ENCODE results near the gene MORN1. TPM values are rescaled to one million over a fixed set of nuclear protein-coding genes. Genes with fewer than 3 reads are reported as not detected.

MORN1 gene
- total and polyA plus RNA-seq, 2 experiments from 2014 or later = 4.8 to 11.1 TPM

DNA sequence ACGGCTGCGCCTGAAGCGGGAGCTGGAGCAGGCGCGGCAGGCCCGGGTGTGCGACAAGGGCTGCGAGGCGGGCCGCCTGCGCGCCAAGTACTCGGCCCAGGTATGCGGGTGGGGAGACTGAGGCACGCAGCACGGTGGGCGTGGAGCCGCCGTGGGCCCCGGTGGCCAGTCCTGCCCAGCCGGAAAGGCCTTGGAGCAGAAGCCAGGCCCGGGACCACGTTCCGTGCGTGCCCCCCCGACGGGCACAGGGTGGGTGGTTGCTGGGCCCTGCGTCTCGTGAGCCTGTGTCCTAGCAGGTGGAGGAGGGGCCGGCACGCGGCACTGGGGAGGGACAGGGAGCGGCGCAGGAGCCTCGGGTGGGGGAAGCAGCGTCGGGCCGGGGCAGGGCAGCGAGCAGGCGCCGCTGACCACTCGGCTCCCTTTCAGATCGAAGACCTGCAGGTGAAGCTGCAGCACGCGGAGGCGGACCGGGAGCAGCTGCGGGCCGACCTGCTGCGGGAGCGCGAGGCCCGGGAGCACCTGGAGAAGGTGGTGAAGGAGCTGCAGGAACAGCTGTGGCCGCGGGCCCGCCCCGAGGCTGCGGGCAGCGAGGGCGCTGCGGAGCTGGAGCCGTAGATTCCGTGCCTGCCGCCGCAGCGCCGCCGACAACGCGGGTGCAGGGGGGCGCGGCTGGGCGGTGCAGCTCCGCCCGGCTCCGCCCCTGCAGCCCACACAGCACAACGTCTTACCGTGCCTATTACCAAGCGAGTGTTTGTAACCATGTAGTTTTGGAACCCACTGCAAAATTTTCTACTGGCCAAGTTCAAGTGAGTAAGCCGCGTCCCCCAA is 85.0 kb downstream of the MORN1 start:
- DNase-seq (ENCODE audit: low spot score) (no peak), ATAC-seq (peak; percentile 57)
- no peak overlapping the region for H3K4me3 Mint-ChIP-seq
- TF ChIP-seq, protein P1, sequence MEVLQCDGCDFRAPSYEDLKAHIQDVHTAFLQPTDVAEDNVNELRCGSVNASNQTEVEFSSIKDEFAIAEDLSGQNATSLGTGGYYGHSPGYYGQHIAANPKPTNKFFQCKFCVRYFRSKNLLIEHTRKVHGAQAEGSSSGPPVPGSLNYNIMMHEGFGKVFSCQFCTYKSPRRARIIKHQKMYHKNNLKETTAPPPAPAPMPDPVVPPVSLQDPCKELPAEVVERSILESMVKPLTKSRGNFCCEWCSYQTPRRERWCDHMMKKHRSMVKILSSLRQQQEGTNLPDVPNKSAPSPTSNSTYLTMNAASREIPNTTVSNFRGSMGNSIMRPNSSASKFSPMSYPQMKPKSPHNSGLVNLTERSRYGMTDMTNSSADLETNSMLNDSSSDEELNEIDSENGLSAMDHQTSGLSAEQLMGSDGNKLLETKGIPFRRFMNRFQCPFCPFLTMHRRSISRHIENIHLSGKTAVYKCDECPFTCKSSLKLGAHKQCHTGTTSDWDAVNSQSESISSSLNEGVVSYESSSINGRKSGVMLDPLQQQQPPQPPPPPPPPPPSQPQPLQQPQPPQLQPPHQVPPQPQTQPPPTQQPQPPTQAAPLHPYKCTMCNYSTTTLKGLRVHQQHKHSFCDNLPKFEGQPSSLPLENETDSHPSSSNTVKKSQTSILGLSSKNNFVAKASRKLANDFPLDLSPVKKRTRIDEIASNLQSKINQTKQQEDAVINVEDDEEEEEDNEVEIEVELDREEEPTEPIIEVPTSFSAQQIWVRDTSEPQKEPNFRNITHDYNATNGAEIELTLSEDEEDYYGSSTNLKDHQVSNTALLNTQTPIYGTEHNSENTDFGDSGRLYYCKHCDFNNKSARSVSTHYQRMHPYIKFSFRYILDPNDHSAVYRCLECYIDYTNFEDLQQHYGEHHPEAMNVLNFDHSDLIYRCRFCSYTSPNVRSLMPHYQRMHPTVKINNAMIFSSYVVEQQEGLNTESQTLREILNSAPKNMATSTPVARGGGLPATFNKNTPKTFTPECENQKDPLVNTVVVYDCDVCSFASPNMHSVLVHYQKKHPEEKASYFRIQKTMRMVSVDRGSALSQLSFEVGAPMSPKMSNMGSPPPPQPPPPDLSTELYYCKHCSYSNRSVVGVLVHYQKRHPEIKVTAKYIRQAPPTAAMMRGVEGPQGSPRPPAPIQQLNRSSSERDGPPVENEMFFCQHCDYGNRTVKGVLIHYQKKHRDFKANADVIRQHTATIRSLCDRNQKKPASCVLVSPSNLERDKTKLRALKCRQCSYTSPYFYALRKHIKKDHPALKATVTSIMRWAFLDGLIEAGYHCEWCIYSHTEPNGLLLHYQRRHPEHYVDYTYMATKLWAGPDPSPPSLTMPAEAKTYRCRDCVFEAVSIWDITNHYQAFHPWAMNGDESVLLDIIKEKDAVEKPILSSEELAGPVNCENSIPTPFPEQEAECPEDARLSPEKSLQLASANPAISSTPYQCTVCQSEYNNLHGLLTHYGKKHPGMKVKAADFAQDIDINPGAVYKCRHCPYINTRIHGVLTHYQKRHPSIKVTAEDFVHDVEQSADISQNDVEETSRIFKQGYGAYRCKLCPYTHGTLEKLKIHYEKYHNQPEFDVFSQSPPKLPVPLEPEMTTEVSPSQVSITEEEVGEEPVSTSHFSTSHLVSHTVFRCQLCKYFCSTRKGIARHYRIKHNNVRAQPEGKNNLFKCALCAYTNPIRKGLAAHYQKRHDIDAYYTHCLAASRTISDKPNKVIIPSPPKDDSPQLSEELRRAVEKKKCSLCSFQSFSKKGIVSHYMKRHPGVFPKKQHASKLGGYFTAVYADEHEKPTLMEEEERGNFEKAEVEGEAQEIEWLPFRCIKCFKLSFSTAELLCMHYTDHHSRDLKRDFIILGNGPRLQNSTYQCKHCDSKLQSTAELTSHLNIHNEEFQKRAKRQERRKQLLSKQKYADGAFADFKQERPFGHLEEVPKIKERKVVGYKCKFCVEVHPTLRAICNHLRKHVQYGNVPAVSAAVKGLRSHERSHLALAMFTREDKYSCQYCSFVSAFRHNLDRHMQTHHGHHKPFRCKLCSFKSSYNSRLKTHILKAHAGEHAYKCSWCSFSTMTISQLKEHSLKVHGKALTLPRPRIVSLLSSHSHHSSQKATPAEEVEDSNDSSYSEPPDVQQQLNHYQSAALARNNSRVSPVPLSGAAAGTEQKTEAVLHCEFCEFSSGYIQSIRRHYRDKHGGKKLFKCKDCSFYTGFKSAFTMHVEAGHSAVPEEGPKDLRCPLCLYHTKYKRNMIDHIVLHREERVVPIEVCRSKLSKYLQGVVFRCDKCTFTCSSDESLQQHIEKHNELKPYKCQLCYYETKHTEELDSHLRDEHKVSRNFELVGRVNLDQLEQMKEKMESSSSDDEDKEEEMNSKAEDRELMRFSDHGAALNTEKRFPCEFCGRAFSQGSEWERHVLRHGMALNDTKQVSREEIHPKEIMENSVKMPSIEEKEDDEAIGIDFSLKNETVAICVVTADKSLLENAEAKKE (CRISPR knock-in tag; IDR thresholded peaks at IDR 0.05) = no peak
- TF ChIP-seq EZH2phosphoT487 (IDR thresholded peaks at IDR 0.05; ENCODE audit: unreplicated experiment) (no peak), CREB1 (CRISPR knock-in tag; IDR thresholded peaks at IDR 0.05; ENCODE audit: low read depth) (no peak), ZNF114 (CRISPR knock-in tag; IDR thresholded peaks at IDR 0.05) (no peak), NANOG (IDR thresholded peaks at IDR 0.05; ENCODE audit: borderline replicate concordance) (no peak), STAT1 (IDR thresholded peaks at IDR 0.05; ENCODE audit: unreplicated experiment) (no peak), POLR2AphosphoS5 (IDR thresholded peaks at IDR 0.05; ENCODE audit: low read depth) (no peak), JUNB (IDR thresholded peaks at IDR 0.05; ENCODE audit: unreplicated experiment) (no peak)
- TF ChIP-seq, protein P2, sequence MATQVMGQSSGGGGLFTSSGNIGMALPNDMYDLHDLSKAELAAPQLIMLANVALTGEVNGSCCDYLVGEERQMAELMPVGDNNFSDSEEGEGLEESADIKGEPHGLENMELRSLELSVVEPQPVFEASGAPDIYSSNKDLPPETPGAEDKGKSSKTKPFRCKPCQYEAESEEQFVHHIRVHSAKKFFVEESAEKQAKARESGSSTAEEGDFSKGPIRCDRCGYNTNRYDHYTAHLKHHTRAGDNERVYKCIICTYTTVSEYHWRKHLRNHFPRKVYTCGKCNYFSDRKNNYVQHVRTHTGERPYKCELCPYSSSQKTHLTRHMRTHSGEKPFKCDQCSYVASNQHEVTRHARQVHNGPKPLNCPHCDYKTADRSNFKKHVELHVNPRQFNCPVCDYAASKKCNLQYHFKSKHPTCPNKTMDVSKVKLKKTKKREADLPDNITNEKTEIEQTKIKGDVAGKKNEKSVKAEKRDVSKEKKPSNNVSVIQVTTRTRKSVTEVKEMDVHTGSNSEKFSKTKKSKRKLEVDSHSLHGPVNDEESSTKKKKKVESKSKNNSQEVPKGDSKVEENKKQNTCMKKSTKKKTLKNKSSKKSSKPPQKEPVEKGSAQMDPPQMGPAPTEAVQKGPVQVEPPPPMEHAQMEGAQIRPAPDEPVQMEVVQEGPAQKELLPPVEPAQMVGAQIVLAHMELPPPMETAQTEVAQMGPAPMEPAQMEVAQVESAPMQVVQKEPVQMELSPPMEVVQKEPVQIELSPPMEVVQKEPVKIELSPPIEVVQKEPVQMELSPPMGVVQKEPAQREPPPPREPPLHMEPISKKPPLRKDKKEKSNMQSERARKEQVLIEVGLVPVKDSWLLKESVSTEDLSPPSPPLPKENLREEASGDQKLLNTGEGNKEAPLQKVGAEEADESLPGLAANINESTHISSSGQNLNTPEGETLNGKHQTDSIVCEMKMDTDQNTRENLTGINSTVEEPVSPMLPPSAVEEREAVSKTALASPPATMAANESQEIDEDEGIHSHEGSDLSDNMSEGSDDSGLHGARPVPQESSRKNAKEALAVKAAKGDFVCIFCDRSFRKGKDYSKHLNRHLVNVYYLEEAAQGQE (IDR thresholded peaks at IDR 0.05; ENCODE audit: unreplicated experiment) = no peak
- TF ChIP-seq, protein P3, sequence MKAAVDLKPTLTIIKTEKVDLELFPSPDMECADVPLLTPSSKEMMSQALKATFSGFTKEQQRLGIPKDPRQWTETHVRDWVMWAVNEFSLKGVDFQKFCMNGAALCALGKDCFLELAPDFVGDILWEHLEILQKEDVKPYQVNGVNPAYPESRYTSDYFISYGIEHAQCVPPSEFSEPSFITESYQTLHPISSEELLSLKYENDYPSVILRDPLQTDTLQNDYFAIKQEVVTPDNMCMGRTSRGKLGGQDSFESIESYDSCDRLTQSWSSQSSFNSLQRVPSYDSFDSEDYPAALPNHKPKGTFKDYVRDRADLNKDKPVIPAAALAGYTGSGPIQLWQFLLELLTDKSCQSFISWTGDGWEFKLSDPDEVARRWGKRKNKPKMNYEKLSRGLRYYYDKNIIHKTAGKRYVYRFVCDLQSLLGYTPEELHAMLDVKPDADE (IDR thresholded peaks at IDR 0.05) = no peak
- TF ChIP-seq, protein P4, sequence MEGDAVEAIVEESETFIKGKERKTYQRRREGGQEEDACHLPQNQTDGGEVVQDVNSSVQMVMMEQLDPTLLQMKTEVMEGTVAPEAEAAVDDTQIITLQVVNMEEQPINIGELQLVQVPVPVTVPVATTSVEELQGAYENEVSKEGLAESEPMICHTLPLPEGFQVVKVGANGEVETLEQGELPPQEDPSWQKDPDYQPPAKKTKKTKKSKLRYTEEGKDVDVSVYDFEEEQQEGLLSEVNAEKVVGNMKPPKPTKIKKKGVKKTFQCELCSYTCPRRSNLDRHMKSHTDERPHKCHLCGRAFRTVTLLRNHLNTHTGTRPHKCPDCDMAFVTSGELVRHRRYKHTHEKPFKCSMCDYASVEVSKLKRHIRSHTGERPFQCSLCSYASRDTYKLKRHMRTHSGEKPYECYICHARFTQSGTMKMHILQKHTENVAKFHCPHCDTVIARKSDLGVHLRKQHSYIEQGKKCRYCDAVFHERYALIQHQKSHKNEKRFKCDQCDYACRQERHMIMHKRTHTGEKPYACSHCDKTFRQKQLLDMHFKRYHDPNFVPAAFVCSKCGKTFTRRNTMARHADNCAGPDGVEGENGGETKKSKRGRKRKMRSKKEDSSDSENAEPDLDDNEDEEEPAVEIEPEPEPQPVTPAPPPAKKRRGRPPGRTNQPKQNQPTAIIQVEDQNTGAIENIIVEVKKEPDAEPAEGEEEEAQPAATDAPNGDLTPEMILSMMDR (conservative IDR thresholded peaks at IDR 0.05; ENCODE audit: low read depth in 2 of 2) = no peak
- Histone ChIP-seq H2AFZ (no peak overlapping the region), H3K4me1 (ENCODE audit: insufficient read depth) (peaks cover 4% of the 10 kb centered on the region; the same call in 1 of the 2 replicates), H3K36me3 (ENCODE audit: insufficient read depth) (0 out of 2 replicates have a peak, but pooled peaks cover 5% of the 10 kb centered on the region), H3K9me2 (ENCODE audit: insufficient read depth) (no peaks in the 10 kb centered on the region), H4K20me1 (replicated peaks; ENCODE audit: insufficient read depth) (peaks cover 14% of the 10 kb centered on the region), H3K27ac (ENCODE audit: low read depth) (no peak overlapping the region), H3F3A (replicated peaks; ENCODE audit: low read depth) (peaks cover 16% of the 10 kb centered on the region), H3K4me3 (no peak overlapping the region), H3K4me2 (no peak overlapping the region), H3K79me2 (replicated peaks; ENCODE audit: insufficient read depth) (peaks cover 26% of the 10 kb centered on the region), H3K27me3 (ENCODE audit: insufficient read depth) (no peaks in the 10 kb centered on the region)
- H3K36me3 Mint-ChIP-seq (ENCODE audit: low read depth) = peaks cover 49% of the 10 kb centered on the region
- peaks cover 23% of the 10 kb centered on the region for H3K27me3 Mint-ChIP-seq (ENCODE audit: insufficient read depth, low read depth, poor library complexity)
- H3K27ac Mint-ChIP-seq = no peak overlapping the region
- no peaks in the 10 kb centered on the region for H3K9me3 Mint-ChIP-seq
- H3K4me1 Mint-ChIP-seq = peaks cover 20% of the 10 kb centered on the region

All from GM23338 (cell line).